ENCODE measurements around the gene MTMR12. TPM values are rescaled to one million over a fixed set of nuclear protein-coding genes. Genes with fewer than 3 reads are reported as not detected.

MTMR12 gene
- total RNA-seq, 1 experiment from 2014 or later: 42.7 TPM

DNA sequence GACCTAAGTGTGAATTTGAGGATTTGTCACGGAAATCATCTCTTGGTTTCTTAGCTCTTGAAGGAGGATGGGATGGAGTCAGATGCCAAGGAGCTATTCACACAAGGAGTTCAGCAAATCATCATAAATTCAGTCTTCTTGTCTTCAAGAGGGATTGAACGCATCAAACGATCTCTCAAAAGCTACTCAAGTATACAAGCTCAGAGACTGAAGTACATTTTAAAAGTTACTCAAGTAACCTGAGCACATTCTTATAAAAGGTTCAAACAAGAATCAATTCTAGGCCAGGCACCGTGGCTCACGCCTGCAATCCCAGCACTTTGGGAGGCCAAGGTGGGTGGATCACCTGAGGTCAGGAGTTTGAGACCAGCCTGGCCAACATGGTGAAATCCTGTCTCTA, 117.5 kb downstream of the MTMR12 start (continued):
- TF ChIP-seq CREB1 (CRISPR knock-in tag; IDR thresholded peaks at IDR 0.05): no peak
- TF ChIP-seq CREM (CRISPR knock-in tag; IDR thresholded peaks at IDR 0.05): no peak

- no peaks in the 10 kb centered on the region for H3K27me3 Mint-ChIP-seq (ENCODE audit: low read depth)
- no peak for ATAC-seq
- ChIA-PET POLR2A (no interaction called here), CTCF (no interaction called here)
- H3K9me3 Mint-ChIP-seq: 0 out of 2 replicates have a peak, but pooled peaks cover 7% of the 10 kb centered on the region
- no peak overlapping the region for H3K4me3 Mint-ChIP-seq
- no peak overlapping the region for H3K27ac Mint-ChIP-seq
- TF ChIP-seq CBFB (CRISPR knock-in tag; IDR thresholded peaks at IDR 0.05; ENCODE audit: low read depth) (no peak), JAZF1 (CRISPR knock-in tag; IDR thresholded peaks at IDR 0.05) (no peak), FOXP1 (CRISPR knock-in tag; IDR thresholded peaks at IDR 0.05; ENCODE audit: borderline replicate concordance) (no peak), ZNF138 (CRISPR knock-in tag; conservative IDR thresholded peaks at IDR 0.05) (no peak), ZBTB21 (CRISPR knock-in tag; IDR thresholded peaks at IDR 0.05; ENCODE audit: borderline replicate concordance) (no peak), ZNF396 (CRISPR knock-in tag; IDR thresholded peaks at IDR 0.05; ENCODE audit: borderline replicate concordance) (no peak), PRRX2 (CRISPR knock-in tag; IDR thresholded peaks at IDR 0.05) (no peak), RELA (CRISPR knock-in tag; IDR thresholded peaks at IDR 0.05; ENCODE audit: borderline replicate concordance) (no peak)
- TF ChIP-seq, protein P1, sequence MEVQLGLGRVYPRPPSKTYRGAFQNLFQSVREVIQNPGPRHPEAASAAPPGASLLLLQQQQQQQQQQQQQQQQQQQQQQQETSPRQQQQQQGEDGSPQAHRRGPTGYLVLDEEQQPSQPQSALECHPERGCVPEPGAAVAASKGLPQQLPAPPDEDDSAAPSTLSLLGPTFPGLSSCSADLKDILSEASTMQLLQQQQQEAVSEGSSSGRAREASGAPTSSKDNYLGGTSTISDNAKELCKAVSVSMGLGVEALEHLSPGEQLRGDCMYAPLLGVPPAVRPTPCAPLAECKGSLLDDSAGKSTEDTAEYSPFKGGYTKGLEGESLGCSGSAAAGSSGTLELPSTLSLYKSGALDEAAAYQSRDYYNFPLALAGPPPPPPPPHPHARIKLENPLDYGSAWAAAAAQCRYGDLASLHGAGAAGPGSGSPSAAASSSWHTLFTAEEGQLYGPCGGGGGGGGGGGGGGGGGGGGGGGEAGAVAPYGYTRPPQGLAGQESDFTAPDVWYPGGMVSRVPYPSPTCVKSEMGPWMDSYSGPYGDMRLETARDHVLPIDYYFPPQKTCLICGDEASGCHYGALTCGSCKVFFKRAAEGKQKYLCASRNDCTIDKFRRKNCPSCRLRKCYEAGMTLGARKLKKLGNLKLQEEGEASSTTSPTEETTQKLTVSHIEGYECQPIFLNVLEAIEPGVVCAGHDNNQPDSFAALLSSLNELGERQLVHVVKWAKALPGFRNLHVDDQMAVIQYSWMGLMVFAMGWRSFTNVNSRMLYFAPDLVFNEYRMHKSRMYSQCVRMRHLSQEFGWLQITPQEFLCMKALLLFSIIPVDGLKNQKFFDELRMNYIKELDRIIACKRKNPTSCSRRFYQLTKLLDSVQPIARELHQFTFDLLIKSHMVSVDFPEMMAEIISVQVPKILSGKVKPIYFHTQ (CRISPR knock-in tag; IDR thresholded peaks at IDR 0.05): no peak
- TF ChIP-seq, protein P2, sequence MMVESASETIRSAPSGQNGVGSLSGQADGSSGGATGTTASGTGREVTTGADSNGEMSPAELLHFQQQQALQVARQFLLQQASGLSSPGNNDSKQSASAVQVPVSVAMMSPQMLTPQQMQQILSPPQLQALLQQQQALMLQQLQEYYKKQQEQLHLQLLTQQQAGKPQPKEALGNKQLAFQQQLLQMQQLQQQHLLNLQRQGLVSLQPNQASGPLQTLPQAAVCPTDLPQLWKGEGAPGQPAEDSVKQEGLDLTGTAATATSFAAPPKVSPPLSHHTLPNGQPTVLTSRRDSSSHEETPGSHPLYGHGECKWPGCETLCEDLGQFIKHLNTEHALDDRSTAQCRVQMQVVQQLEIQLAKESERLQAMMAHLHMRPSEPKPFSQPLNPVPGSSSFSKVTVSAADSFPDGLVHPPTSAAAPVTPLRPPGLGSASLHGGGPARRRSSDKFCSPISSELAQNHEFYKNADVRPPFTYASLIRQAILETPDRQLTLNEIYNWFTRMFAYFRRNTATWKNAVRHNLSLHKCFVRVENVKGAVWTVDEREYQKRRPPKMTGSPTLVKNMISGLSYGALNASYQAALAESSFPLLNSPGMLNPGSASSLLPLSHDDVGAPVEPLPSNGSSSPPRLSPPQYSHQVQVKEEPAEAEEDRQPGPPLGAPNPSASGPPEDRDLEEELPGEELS (CRISPR knock-in tag; IDR thresholded peaks at IDR 0.05): no peak
- TF ChIP-seq, protein P3, sequence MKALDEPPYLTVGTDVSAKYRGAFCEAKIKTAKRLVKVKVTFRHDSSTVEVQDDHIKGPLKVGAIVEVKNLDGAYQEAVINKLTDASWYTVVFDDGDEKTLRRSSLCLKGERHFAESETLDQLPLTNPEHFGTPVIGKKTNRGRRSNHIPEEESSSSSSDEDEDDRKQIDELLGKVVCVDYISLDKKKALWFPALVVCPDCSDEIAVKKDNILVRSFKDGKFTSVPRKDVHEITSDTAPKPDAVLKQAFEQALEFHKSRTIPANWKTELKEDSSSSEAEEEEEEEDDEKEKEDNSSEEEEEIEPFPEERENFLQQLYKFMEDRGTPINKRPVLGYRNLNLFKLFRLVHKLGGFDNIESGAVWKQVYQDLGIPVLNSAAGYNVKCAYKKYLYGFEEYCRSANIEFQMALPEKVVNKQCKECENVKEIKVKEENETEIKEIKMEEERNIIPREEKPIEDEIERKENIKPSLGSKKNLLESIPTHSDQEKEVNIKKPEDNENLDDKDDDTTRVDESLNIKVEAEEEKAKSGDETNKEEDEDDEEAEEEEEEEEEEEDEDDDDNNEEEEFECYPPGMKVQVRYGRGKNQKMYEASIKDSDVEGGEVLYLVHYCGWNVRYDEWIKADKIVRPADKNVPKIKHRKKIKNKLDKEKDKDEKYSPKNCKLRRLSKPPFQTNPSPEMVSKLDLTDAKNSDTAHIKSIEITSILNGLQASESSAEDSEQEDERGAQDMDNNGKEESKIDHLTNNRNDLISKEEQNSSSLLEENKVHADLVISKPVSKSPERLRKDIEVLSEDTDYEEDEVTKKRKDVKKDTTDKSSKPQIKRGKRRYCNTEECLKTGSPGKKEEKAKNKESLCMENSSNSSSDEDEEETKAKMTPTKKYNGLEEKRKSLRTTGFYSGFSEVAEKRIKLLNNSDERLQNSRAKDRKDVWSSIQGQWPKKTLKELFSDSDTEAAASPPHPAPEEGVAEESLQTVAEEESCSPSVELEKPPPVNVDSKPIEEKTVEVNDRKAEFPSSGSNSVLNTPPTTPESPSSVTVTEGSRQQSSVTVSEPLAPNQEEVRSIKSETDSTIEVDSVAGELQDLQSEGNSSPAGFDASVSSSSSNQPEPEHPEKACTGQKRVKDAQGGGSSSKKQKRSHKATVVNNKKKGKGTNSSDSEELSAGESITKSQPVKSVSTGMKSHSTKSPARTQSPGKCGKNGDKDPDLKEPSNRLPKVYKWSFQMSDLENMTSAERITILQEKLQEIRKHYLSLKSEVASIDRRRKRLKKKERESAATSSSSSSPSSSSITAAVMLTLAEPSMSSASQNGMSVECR (CRISPR knock-in tag; IDR thresholded peaks at IDR 0.05; ENCODE audit: borderline replicate concordance): no peak
- H3K4me1 Mint-ChIP-seq: no peaks in the 10 kb centered on the region
- 0 out of 2 replicates have a peak, but pooled peaks cover 4% of the 10 kb centered on the region for H3K36me3 Mint-ChIP-seq
- no peak for DNase-seq (ENCODE audit: low spot score)
Measured at GRCh38 chr5:32193591-32193990, 119.1 kb downstream of the MTMR12 start.

- no peak for DNase-seq (ENCODE audit: low spot score)
- CTCF ChIA-PET: no interaction called here
- TF ChIP-seq CREB1 (CRISPR knock-in tag; IDR thresholded peaks at IDR 0.05) (no peak), MYBL2 (CRISPR knock-in tag; IDR thresholded peaks at IDR 0.05) (no peak), EMX1 (CRISPR knock-in tag; IDR thresholded peaks at IDR 0.05) (no peak), ZNF423 (CRISPR knock-in tag; IDR thresholded peaks at IDR 0.05) (no peak)
- TF ChIP-seq, protein P1 (CRISPR knock-in tag; IDR thresholded peaks at IDR 0.05): no peak
- Mint-ChIP-seq H3K27ac (no peak overlapping the region), H3K36me3 (0 out of 2 replicates have a peak, but pooled peaks cover 4% of the 10 kb centered on the region), H3K4me1 (no peaks in the 10 kb centered on the region), H3K27me3 (ENCODE audit: low read depth) (no peaks in the 10 kb centered on the region), H3K9me3 (peaks cover 18% of the 10 kb centered on the region), H3K4me3 (no peak overlapping the region)
- POLR2A ChIA-PET: interaction anchor here (0.6 kb wide), 1 partner anchor 12 kb away, joined by 3 read pairs; no protein-coding TSS in a partner anchor
- peak; percentile 36; the same call in 1 of the 2 replicates for ATAC-seq
Measured at GRCh38 chr5:32190095-32190494, 122.6 kb downstream of the MTMR12 start.

Data from WTC11 (cell line).